ENCODE data around the gene IRGQ.

IRGQ gene

GRCh38 chr19:43534816-43535761, 60.8 kb downstream of the IRGQ start:
- peak; percentile 37 for DNase-seq
